SIG-M5 treated with dmso at 0.1 percent for 504 hours (cell line): ENCODE results near the gene UFSP1.

ENCODE experiments used
- DNase-seq: peaks from one replicate; lab custom pipeline; 2025; ENCODE audit not compliant: unreplicated experiment; lab: John Stamatoyannopoulos, UW

Gene UFSP1

GRCh38 chr7:100895956-100896731 lies 6.6 kb upstream of the UFSP1 start:
- peak; percentile 54 for DNase-seq

DNA sequence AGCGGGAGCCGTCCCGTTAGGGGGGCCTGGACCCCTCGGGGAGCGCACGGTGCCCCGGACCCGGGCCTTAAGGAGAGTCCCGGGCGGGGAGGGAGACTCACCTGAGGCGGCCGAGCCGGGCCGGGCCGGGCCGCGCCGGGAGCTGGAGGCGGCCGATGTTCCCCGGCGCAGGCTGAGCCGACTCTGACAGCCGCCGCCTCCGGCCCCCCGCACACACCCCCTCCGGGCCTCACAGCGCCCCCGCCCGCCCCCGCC lies 6.1 kb upstream of the UFSP1 start, which contains the start of gene ACHE:
Gene ACHE (minus strand): TSS at position 188 of the 255 bp plus-strand sequence. CDS start 1,656 bp downstream, outside the sequence.
- no peak for DNase-seq

DNA sequence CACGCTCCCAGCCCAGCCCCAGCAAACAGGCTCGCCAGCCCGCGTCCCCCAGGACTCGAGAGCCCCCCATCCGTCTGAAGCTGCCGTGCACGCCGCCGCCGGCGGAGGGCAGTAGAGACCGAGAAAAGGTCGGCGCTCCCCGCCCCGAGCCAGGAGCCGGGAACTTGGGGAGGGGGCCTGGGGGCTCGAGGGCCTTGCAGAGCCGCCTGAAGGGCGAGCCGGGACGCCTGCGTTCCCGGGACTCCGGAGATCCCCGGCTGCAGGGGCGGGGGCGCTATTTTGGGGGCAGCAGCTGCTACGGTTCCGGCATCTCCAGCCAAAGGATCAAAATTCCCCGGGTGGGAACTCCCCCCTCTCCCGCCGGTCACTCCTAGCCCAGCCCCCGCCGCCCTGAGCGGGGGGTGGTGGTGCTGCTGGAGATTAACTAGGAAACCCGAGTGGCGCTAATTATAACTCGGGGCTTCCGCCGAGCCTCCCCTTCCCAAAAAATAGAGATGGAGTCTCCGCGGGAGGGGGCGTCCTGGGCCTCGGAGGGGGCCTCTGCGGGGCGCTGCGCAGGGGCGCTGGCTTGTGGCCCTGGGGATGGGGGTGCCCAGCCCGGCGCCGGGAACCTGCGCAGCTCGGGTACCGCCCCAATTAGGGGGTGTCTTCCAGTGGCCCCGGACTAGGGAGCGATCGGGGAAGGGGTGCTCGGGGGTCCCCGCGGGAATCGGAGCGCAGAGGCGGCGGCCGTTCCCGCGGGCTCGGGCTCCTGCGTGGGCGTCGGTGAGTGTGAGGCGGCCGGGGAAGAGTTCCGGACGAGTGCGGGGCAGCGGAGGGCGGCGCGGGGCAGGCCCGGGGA lies 5.6 kb upstream of the UFSP1 start:
- DNase-seq = no peak

- DNase-seq = no peak
These were observed 4.6 kb upstream of the UFSP1 start for GRCh38 chr7:100893910-100894721.

DNA sequence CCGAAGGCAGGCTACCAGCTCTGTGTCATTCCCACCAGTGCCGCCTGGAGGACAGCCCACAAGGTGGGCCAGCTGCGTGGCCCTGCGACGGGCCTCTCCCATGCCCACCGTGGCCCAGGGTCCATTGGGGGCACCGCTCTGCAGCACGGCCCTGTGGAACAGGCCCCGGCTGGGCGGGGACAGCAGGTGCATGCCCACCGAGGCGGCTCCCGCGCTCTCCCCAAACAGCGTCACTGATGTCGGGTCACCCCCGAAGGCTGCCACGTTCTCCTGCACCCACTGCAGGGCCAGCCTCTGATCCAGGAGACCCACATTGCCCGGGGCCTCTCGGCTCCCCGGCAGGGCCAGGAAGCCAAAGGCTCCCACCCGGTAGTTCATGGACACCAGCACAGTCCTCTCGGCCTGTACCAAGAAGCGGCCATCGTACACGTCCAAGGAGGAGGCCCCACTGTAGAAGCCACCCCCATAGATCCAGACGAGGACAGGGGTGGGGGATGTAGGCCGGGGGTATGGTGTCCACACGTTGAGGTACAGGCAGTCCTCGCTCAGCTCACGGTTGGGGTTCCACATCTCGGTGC lies 3.9 kb upstream of the UFSP1 start:
- no peak for DNase-seq

DNA sequence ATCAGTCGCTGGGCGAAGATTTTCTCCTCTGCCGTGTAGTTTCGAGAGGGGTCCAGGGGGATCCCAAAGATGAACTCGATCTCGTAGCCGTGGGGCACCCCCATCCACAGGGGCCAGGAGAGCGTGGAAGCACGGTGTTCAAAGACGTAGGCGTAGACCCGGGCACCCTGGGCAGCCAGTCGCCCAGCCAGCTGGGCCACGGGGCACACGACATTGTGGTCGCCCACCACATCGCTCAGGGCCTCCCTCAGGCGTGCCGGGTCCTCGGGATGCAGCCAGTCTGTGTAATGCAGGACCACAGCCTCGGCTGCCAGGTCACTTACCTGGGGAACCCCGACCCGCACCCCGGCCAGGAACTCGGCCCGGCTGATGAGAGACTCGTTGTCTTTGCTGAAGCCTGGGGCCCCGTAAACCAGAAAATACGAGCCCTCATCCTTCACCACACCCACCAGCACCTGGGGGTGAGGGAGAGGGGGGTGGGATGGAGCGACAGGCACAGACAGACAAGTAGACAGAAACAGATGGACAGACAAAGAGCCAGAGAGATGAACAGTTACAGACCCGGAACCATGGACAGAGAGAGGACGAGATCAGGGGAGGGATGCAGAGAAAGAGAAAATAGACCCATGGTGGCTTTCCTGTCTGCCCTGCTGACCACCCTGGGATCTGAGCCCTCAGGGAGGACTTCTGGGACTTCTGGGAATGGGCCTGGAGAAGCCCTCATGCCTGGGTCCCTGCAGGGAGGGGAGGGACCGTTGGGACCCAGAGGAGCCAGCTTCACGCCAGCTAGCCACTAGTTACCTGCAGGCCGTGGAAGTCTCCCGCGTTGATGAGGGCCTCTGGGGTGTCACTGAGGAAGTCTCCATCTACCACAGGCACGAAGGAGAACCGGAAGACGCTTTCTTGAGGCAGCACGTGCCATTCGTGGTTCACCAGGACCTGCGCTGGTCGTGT lies 3.1 kb upstream of the UFSP1 start:
- no peak for DNase-seq

DNA sequence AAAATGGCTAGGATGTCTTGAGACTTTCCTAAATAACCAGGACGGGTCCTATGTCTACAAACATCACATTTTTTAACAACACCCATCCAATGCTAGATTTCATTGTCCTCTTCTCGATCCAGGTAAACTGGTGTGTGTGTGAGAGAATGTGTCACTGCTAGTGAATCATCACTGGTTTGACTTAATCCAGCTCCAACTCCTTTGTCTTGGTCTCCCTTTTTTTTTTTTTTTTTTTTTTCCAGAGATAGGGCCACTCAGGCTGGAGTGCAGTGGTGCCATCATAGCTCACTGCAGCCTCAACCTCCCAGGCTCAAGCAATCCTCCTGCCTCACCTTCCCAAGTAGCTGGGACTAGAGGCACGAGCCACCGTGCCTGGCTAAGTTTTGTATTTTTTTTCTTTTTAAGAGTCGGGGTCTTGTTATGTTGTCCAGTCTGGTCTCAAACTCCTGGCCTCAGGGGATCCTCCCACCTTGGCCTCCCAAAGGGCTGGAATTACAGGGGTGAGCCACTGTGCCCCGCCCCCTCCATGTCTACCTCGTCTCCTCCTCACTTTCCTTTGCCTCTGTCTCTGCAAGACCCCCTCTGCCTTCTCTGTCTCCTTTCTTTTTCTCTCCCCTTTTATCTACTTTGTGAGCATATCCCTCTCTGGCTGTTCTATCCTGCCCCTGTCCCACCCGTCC lies 2.2 kb upstream of the UFSP1 start:
- no peak for DNase-seq

- DNase-seq = no peak
These were observed 1.4 kb upstream of the UFSP1 start for GRCh38 chr7:100890653-100891567.

DNA sequence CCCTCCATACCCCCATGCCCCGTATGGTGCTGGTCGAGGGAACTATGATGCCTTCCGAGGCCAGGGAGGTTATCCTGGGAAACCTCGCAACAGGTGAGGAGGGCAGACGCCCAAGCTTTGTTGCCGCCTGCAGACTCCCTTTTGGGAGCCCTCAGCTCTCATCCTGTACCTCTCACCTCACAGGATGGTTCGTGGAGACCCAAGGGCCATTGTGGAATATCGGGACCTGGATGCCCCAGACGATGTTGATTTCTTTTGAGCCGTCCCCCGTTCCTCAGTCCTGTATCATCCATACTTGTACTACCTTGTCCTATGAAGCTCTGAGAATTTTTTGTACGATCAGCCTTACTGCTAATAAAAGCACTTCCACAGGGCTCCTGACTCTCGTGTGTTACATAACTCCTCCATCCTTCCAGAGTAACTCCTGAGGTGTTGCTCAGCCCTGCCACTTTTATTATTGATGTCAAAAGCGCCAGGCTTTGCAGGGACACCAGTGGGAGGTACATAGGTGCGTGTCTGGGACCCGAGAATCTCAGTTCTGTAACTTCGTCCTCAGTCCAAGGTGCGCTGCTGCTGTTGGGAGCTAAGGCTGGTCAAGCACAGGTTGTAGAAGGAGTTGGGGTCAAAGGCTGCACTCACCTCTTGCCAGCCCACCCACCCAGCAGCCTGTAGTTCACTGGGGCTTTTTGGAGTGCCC lies 1.1 kb downstream of the UFSP1 start:
- DNase-seq = no peak

GRCh38 chr7:100887516-100888290 lies 1.8 kb downstream of the UFSP1 start:
- DNase-seq = peak; percentile 93

DNA sequence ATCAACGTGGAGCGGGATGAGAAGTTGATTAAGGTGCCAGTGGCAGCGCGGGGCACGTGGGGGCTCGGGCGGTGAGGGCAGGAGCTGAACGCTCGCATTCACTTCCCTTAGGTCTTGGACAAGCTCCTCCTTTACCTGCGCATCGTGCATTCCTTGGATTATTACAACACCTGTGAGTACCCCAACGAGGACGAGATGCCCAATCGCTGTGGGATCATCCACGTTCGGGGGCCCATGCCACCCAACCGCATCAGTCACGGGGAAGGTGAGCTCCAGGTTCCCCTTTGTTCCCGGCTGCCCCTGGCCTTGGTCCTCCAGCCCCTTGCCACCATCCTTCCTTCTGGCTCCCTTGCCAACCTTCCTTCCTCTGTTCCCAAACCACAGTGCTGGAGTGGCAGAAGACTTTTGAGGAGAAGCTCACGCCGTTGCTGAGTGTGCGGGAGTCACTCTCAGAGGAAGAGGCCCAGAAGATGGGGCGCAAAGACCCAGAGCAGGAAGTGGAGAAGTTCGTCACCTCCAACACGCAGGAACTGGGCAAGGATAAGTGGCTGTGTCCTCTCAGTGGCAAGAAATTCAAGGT lies 2.5 kb downstream of the UFSP1 start:
- DNase-seq = peak; percentile 59

GRCh38 chr7:100886142-100886935 lies 3.2 kb downstream of the UFSP1 start:
- no peak for DNase-seq

GRCh38 chr7:100885440-100886141 lies 3.9 kb downstream of the UFSP1 start:
- DNase-seq = no peak

GRCh38 chr7:100884736-100885439 lies 4.6 kb downstream of the UFSP1 start:
- peak; percentile 54 for DNase-seq
